OCI-LY1 (cell line): ENCODE data around the gene G2E3.

Experiments used
- CTCF ChIP-seq: fragments of 200-600 bp; sonication (generic), shearing (Covaris generic); IDR thresholded peaks from 2 replicates; pipeline ENCODE4 v1.5.1; 2017; ENCODE audit warnings: mild to moderate bottlenecking, antibody characterized with exemption, low read length, moderate library complexity, mixed read lengths
- EZH2 ChIP-seq: fragments of 200-600 bp; sonication (generic), shearing (Covaris generic); IDR thresholded peaks from 2 replicates; pipeline ENCODE4 v1.8.0; 2017; ENCODE audit warnings: borderline replicate concordance, mixed run types, mild to moderate bottlenecking, antibody characterized with exemption, low read length, moderate library complexity, mixed read lengths

GRCh38 chr14:30558675-30559555 is at the start of gene G2E3:
- TF ChIP-seq CTCF (no peak), EZH2 (no peak)
